Eye (tissue), 1 donor: ENCODE measurements around the gene ANTXRL.
"Not testable (repeated sequence)": the region's sequence is repeated elsewhere in the genome, so short reads cannot be mapped to it uniquely, and the experiment has no call there.

Experiments used
- DNase-seq: peaks from one replicate; pipeline ENCODE4 v3.0.0-alpha.2; 2015

ANTXRL gene

GRCh38 chr10:46286991-46287693 lies at the start of gene ANTXRL:
ANTXRL (plus strand) TSS chr10:46286997; CDS start chr10:46287263, 266 bp downstream.
- DNase-seq: no peak

DNA sequence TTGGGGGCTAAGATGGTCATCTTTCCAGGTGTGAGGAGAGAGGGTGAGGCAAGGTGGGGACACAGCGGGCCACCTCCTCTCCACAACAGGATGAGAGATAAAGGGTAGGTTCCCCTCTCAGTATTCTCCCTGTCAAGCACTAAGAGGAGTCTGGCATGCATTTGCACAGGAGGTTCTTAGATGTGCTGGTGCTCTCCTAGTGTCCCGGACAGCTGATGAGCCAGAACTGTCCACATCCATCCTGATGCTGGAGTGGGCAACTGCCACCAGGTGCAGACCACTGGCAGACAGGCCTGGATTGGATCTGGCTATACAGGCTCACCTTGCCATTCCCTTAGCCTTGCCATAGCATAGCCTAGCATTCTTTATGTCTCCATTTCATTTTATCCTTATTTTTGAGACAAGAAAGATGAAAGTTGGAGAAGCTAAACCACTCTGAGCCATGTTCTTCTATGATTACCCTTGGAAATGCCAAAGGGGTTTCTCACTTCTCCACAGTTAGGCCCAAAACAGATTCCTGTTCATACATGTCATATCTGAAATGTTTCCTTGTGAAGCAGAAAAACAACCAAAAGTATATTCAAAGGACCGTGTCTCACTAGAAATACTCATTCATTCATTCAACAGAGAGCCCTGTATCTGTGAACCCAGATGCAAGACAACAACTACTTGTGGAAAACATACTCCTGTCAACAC lies 48.8 kb upstream of the ANTXRL start:
- no peak for DNase-seq

- DNase-seq: no peak
Measured at GRCh38 chr10:46239247-46239646, 47.5 kb upstream of the ANTXRL start.

DNA sequence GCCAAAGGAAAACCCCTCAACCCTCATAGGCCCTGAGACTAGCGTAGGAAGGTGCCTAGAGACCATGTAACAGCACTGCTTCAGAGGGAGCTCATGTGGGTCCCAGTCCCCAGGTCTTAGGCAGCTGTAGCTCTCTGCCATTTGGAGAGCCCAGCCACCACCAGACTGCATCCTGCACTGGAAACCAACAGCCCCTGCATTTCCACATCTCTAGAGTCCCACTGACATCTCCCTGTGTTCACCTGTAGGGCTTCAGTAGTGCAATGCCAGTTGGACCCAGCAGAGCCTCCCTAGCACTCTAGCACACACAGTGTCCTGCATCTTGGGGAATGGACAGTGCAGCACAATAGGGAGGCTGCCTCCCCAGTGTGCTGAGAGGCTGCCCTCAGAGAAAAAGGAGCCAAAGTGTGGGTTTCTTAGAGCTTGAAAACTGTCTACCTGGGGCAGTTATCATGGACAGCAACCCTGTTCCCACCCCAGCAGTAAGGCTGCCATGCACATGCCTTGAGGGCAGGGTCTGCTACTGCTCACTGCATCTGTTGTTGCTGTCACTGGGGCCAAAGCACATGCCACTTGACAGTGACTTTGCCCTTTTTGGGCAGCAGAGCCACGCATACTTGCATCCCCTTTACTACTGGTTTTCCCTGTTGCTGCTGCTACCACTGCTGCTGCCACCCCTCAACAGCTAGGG lies 46.7 kb upstream of the ANTXRL start:
- no peak for DNase-seq

- no peak for DNase-seq
Measured at GRCh38 chr10:46240684-46241565, 45.9 kb upstream of the ANTXRL start.

- no peak for DNase-seq
Measured at GRCh38 chr10:46245381-46245900, 41.4 kb upstream of the ANTXRL start.

DNA sequence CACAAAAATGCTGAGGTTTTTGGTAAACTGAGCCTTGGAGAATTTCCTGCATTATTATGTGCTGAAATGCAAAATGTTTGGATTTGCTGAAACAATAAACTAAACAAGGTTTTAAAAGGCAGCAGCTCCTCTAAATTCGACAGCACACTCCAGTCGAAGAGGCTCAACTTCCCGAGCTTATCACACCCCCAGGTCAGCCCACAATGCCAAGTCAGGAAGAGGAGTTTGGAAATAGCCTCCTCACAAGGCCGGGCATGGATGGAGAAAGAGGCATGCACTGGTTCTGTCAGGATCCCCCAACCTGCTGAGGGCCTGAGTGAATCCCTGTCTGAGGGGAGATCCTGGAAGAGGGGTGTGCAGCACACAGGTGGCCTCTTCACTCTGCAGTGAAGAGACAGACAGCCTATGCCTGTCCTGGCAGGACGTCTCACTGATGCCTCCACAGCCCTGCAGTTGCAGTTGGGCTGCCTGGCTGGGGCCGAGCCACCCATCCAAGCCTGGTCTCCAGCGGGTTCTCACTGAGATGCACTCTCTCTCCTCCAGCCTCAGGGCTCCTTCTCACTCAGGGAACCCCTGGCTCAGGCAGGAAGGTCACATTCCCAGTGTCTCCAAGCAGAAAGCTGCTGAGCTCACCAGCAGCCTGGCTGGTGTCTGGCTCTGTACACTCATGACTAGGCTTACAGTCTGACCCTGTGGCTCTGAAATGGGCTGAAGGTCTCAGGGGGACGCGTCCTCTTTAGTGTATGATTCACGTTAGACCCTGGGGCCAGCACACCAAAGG lies 40.2 kb upstream of the ANTXRL start:
- DNase-seq: not testable (repeated sequence)

GRCh38 chr10:46247181-46247475 lies 39.7 kb upstream of the ANTXRL start:
- DNase-seq: no peak

GRCh38 chr10:46247808-46248569 lies 38.8 kb upstream of the ANTXRL start:
- no peak for DNase-seq

- DNase-seq: no peak
Measured at GRCh38 chr10:46248651-46249146, 38.1 kb upstream of the ANTXRL start.

DNA sequence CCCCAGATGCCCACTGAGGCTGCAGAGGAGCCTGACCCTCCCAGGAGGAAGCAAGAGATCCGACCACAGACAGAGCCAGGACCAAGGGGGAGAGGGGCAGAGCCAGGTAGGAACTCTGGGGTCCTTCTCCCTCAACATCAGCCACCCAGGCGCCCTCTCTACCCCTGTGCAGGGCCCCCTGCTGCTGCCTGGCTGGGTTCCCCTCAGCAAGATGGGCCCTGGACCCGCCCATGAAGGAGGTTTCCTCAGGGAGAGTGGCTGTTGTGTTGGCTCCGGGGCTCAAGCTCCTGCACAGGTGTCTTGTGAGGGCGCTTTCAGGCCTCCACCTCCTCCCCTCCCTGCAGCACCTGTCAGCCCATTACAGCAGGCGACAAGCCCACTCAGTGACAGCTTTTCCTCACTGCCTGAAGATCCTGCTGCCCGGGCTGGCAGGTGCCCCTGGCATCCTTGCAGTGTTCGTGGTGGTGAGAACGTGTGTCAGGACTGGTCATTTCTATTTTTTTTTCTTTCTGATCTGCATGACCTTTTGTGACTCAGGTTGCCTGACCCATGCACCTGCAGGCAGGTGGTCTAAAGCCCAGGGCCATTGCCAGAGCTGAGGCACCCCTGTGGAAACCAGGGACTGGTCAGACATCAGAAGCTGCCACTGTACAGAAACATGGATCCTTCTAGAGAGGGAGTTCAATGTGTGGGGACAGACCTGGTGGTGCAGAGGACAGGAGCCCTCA lies 37.0 kb upstream of the ANTXRL start:
- not testable (repeated sequence) for DNase-seq

DNA sequence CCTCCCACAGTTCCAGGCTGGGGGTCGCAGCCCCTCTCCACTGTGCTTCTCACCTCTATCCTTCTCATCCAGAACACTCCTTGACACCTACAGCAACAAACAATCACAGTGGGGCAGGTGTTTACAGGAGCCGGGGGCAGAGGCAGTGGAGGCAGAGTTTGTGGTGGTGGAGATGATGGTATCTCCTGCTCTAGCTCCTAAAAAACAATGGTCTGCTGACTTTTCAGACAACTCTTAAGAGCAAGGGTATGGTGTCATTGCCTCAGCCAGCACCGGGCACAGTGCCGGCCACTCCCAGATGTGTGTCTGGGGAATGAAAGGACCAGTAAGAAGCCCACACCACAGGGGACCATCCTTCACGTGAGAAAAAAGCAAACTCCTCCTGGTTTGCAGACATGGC lies 36.3 kb upstream of the ANTXRL start:
- no peak for DNase-seq

DNA sequence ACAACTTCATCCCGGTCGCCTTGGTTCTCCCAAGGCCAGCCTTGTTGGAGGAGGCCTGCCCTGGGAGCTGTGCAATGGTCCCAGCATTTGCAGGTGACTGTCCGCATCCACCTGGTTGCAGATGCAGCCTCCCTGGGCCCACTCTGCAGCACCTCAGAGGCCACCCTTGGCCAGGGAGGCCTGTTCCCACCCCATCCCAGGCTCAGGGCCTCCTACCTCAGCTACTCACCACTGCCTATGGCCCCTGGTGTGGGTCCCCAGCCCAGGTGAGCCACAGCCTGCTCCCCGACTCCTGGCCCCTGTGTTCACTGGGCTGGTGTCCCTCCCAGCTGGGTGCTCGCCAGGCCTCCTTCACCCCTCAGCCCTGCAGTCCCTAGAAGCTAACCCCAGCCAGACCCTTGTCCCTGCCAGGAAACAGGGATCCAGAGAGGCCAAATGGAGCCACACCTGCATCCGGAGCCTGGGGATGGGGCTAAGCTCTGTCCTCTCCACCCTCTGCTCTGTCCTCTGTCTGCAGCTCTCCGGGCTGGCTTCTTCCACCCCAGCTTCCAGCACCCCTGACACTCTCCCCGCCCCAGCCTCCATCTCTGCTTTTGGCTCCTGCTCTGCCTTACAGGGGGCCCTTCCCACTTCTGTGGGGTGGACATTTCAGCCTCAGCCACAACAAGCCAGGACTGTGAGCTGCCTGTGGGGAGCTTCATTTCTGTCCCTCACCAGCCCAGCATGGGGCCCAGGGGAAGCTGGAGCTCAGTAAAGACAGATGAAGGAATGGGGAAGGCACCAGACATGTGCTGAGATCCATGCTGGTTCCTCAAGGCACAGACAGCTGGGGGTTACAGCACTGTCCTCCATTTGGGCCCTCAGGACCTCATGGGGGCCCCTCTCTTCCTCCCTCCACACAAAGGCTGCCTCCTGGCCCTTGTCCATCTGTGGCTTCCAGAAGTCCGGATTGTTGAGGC lies 35.6 kb upstream of the ANTXRL start:
- DNase-seq: no peak

GRCh38 chr10:46251857-46252847 lies 34.6 kb upstream of the ANTXRL start:
- DNase-seq: peak; percentile 26

DNA sequence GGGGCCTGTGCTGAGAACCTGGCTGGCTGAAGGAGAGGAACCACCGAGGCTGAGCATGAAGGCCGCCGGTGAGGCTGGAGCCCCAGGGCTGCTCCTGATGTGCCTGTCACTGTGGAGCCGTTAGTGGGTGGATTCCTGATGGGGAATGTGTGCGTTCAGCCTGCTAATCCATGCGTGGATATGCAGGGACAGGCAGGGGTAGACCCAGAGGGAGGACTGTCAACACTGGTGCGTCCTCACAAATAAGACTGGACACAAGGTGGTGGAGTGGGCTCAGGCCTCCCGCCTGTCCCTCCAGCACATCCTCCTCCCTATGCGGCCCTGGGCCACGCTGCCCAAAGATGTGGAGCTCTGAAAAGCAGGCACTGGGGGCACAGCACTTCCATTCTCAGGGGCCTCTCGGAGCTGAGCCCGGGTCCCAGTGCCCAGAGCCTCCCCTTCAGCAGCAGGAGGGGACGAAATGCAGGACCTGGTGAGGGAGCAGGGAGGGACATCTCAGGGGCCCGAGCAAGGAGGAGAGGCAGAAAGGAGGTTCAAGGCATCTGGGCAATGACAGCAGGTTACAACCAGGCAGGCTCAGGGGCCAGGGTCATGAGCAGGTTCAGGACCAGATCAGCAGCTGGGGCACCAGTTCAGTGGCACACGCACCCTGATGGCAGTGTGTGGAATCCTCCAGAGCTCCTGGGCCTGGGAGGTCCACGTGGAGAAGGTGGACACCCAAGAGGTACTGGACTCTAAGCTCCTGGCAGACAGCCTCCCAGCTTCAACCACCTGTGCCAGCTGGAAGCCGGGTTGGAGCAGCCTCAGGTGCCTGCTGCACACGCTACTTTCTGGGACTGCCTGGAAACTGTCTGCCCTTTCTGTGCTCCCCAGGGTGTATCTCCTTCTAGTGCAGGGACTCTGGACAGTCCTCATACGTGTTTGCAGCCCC lies 33.5 kb upstream of the ANTXRL start:
- DNase-seq: peak; percentile 46

DNA sequence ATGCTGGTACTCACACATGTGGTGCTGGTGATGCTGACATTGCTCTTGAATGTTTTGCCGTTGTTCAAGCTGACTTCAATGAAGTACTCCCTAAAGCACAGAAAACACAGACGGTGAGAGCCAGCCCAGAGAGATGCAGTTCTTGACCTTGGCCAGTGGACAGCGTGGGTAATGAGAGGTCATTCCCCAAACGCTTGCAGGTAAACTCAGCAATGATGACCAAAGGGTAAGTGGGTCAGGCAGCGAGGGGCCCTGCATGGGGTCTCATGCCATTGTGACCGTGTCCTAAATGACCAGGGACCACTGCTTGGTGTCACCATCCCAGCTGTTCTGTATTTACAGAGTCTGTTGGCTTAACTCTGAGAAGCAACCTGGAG lies 32.8 kb upstream of the ANTXRL start:
- no peak for DNase-seq

DNA sequence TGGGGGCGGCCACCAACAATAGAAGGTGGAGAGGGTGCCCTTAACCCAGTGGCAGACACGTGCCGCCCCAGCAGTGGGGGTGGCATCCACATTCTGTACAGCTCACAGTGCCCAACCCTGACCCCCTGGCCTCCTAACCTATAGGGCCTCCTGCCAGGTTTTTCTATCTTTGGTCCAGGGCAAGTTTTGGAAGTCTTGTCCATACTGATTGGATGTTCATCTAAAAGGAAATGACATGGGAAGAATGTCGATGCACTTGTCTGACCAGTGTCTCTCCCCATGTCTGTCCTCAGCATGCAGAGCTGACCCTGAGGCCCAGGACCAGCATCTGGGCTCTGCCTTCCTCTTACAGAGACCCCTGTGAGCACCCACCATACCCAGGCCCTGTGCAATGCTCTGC lies 32.3 kb upstream of the ANTXRL start:
- DNase-seq: no peak
